GM06990 (cell line): ENCODE results near the gene SERPINB5.

Source experiments
- DNase-seq: peaks from one replicate; pipeline ENCODE4 v3.0.0-alpha.2; 2011; ENCODE audit not compliant: insufficient read length; ENCODE audit errors: extremely low read depth
- H3K27me3 ChIP-seq: replicated peaks from 2 replicates; pipeline ENCODE4 v1.6.0; 2011; ENCODE audit warnings: low read length; ENCODE audit not compliant: control insufficient read depth, insufficient read depth
- H3K36me3 ChIP-seq: 2 replicates; pipeline ENCODE4 v1.5.1; 2011; ENCODE audit warnings: low read length; ENCODE audit not compliant: control insufficient read depth, insufficient read depth
- H3K4me3 ChIP-seq: replicated peaks from 2 replicates; pipeline ENCODE4 v1.5.1; 2011; ENCODE audit warnings: low read depth, mild to moderate bottlenecking, control low read depth, low read length
- TF ChIP-seq, protein P1 (sequence below): IDR thresholded peaks from 2 replicates; pipeline ENCODE4 v1.5.1; 2011; ENCODE audit warnings: low read length, control low read depth, mild to moderate bottlenecking, inconsistent platforms; ENCODE audit not compliant: insufficient read depth, poor library complexity, severe bottlenecking

Gene SERPINB5, protein sequence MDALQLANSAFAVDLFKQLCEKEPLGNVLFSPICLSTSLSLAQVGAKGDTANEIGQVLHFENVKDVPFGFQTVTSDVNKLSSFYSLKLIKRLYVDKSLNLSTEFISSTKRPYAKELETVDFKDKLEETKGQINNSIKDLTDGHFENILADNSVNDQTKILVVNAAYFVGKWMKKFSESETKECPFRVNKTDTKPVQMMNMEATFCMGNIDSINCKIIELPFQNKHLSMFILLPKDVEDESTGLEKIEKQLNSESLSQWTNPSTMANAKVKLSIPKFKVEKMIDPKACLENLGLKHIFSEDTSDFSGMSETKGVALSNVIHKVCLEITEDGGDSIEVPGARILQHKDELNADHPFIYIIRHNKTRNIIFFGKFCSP

GRCh38 chr18:63476668-63477067, at the start of gene SERPINB5:
Gene SERPINB5, plus strand, starts transcription at chr18:63476958. Its CDS starts 7,471 bp downstream, at chr18:63484429.
- DNase-seq: no peak
- TF ChIP-seq, protein P1, sequence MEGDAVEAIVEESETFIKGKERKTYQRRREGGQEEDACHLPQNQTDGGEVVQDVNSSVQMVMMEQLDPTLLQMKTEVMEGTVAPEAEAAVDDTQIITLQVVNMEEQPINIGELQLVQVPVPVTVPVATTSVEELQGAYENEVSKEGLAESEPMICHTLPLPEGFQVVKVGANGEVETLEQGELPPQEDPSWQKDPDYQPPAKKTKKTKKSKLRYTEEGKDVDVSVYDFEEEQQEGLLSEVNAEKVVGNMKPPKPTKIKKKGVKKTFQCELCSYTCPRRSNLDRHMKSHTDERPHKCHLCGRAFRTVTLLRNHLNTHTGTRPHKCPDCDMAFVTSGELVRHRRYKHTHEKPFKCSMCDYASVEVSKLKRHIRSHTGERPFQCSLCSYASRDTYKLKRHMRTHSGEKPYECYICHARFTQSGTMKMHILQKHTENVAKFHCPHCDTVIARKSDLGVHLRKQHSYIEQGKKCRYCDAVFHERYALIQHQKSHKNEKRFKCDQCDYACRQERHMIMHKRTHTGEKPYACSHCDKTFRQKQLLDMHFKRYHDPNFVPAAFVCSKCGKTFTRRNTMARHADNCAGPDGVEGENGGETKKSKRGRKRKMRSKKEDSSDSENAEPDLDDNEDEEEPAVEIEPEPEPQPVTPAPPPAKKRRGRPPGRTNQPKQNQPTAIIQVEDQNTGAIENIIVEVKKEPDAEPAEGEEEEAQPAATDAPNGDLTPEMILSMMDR: no peak
- no peaks in the 10 kb centered on the region; the same call in none of the 2 replicates for H3K27me3 ChIP-seq
- H3K36me3 ChIP-seq: no peaks in the 10 kb centered on the region
- H3K4me3 ChIP-seq: no peak within 1 kb of the TSS

- no peak overlapping the region for H3K4me3 ChIP-seq
- no peak for DNase-seq
- TF ChIP-seq, protein P1: no peak
- no peaks in the 10 kb centered on the region for H3K27me3 ChIP-seq
- H3K36me3 ChIP-seq: no peaks in the 10 kb centered on the region
These were observed 49.2 kb upstream of the SERPINB5 start for GRCh38 chr18:63427558-63427957.

DNA sequence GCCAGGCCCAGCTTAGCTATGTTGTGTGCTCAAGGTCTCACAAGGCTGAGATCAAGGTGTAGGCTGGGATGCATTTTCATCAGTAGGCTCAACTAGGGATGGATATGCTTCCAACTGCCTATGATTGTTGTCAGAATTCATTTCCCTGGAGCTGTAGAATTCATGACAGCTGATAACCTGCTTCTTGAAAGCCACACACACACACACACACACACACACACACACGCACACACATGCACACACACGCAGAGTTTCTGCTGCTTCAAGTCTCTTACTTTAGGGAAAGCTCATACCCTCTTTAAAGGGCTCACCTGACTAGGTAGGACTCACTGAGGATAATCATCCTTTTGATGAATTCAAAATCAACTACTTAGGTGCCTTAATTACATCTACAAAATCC, 46.2 kb upstream of the SERPINB5 start:
- Histone ChIP-seq H3K36me3 (no peaks in the 10 kb centered on the region), H3K27me3 (no peaks in the 10 kb centered on the region), H3K4me3 (no peak overlapping the region)
- TF ChIP-seq, protein P1: no peak
- DNase-seq: no peak

- TF ChIP-seq, protein P1: no peak
- Histone ChIP-seq H3K4me3 (no peak overlapping the region), H3K36me3 (no peaks in the 10 kb centered on the region), H3K27me3 (no peaks in the 10 kb centered on the region)
- DNase-seq: no peak
These were observed 45.6 kb upstream of the SERPINB5 start for GRCh38 chr18:63431180-63431579.

DNA sequence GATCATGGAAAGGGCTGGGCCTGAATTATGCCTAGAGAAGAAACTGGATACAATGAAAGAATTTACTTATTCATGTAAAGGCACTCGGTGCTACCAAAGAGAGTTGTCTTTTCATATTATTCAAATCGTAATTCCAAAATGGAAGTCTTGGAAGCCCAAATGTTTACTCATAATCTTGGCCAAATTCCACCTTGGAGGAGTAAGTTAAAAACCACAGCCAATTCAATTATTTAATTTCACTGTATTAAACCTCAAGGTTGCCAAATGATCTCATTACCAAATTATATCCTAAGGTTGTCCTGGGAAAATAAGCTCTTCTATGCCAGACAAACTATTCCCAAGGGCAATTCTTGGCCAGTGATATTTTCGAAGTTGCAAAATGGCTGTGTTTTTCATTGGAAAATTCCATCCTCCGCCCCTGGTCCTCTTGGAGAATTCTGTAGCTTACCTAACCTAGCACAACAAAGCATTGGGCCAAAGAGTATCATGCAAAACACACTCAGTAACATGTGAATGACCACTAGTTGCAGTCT, 43.4 kb upstream of the SERPINB5 start:
- TF ChIP-seq, protein P1: no peak
- Histone ChIP-seq H3K27me3 (no peaks in the 10 kb centered on the region), H3K4me3 (no peak overlapping the region), H3K36me3 (no peaks in the 10 kb centered on the region)
- DNase-seq: no peak
